GM23338 (cell line): ENCODE results near the gene STRN4. TPM values are rescaled to one million over a fixed set of nuclear protein-coding genes. Genes with fewer than 3 reads are reported as not detected.

Experiments
- ATAC-seq: fragments of 200-7000 bp; cut with Tn5 transposase; 3 replicates; pipeline ENCODE4 v1.9.1; 2020
- DNase-seq: peaks from one replicate; pipeline ENCODE4 v3.0.0-alpha.2; 2015; ENCODE audit warnings: low spot score
- H2AFZ ChIP-seq: fragments of 200-600 bp; sonication (generic); 2 replicates; pipeline ENCODE4 v1.8.0; 2016; ENCODE audit warnings: antibody characterized with exemption, mild to moderate bottlenecking, moderate library complexity
- H3F3A ChIP-seq: fragments of 200-600 bp; sonication (generic); replicated peaks from 2 replicates; pipeline ENCODE4 v1.8.0; 2017; ENCODE audit warnings: antibody characterized with exemption, mixed run types, low read depth
- H3K27ac ChIP-seq: fragments of 200-600 bp; sonication (generic); 2 replicates; pipeline ENCODE4 v1.6.1; 2016; ENCODE audit warnings: low read depth
- H3K27me3 ChIP-seq: fragments of 200-600 bp; sonication (generic); 2 replicates; pipeline ENCODE4 v1.8.0; 2016; ENCODE audit warnings: mild to moderate bottlenecking, mixed run types, moderate library complexity; ENCODE audit not compliant: insufficient read depth
- H3K36me3 ChIP-seq: fragments of 200-600 bp; sonication (generic); 2 replicates; pipeline ENCODE4 v1.8.0; 2016; ENCODE audit warnings: mild to moderate bottlenecking; ENCODE audit not compliant: insufficient read depth
- H3K4me1 ChIP-seq: fragments of 200-600 bp; sonication (generic); 2 replicates; pipeline ENCODE4 v1.8.0; 2016; ENCODE audit warnings: mild to moderate bottlenecking, moderate library complexity; ENCODE audit not compliant: insufficient read depth
- H3K4me2 ChIP-seq: fragments of 200-600 bp; sonication (generic); 2 replicates; pipeline ENCODE4 v1.7.1; 2017; ENCODE audit warnings: mixed run types
- H3K4me3 ChIP-seq: fragments of 200-600 bp; sonication (generic); 2 replicates; pipeline ENCODE4 v1.6.1; 2016; ENCODE audit warnings: mixed run types
- H3K79me2 ChIP-seq: fragments of 200-600 bp; sonication (generic); replicated peaks from 2 replicates; pipeline ENCODE4 v1.8.0; 2017; ENCODE audit warnings: mild to moderate bottlenecking; ENCODE audit not compliant: insufficient read depth
- H3K9me2 ChIP-seq: fragments of 200-600 bp; sonication (generic); 2 replicates; pipeline ENCODE4 v1.8.0; 2017; ENCODE audit not compliant: insufficient read depth
- H4K20me1 ChIP-seq: fragments of 200-600 bp; sonication (generic); replicated peaks from 2 replicates; pipeline ENCODE4 v1.8.0; 2017; ENCODE audit warnings: mild to moderate bottlenecking; ENCODE audit not compliant: insufficient read depth
- H3K27ac Mint-ChIP-seq: 2 replicates; pipeline ENCODE4 v1.8.0; 2020; ENCODE audit warnings: inconsistent platforms, mild to moderate bottlenecking, moderate library complexity, mixed read lengths
- H3K27me3 Mint-ChIP-seq: 3 replicates; pipeline ENCODE4 v1.8.0; 2022; ENCODE audit warnings: low read depth, mild to moderate bottlenecking, moderate library complexity, mixed read lengths, inconsistent platforms; ENCODE audit not compliant: insufficient read depth, poor library complexity
- H3K36me3 Mint-ChIP-seq: 3 replicates; pipeline ENCODE4 v1.8.0; 2021; ENCODE audit warnings: low read depth, mild to moderate bottlenecking, inconsistent platforms, moderate library complexity, mixed read lengths
- H3K4me1 Mint-ChIP-seq: 3 replicates; pipeline ENCODE4 v1.8.0; 2020; ENCODE audit warnings: mild to moderate bottlenecking, inconsistent platforms, mixed read lengths
- H3K4me3 Mint-ChIP-seq: 3 replicates; pipeline ENCODE4 v1.8.0; 2021; ENCODE audit warnings: moderate library complexity, mild to moderate bottlenecking, inconsistent platforms, mixed read lengths
- H3K9me3 Mint-ChIP-seq: 3 replicates; pipeline ENCODE4 v1.8.0; 2020; ENCODE audit warnings: moderate library complexity, mild to moderate bottlenecking, inconsistent platforms, mixed read lengths
- CREB1 ChIP-seq: fragments of 250-450 bp; sonication (Bioruptor Pico); IDR thresholded peaks from 2 replicates; pipeline ENCODE4 v1.5.0; 2020; ENCODE audit warnings: low read depth, mild to moderate bottlenecking, moderate library complexity
- CTCF ChIP-seq, 2 experiments: fragments of 200-600 bp in 1 of 2; sonication (generic) in 1 of 2; conservative IDR thresholded peaks; 2 replicates each; pipeline versions ENCODE4 v1.5.1 to v1.6.1; 2016 to 2017; ENCODE audit warnings: antibody characterized with exemption in 2 of 2, low read depth in 2 of 2, mild to moderate bottlenecking in 2 of 2, moderate library complexity in 1 of 2
- ETS1 ChIP-seq: IDR thresholded peaks from 2 replicates; pipeline ENCODE4 v1.6.1; 2016; ENCODE audit warnings: antibody characterized with exemption
- EZH2 ChIP-seq: fragments of 200-600 bp; sonication (generic); IDR thresholded peaks from one replicate; pipeline ENCODE4 v1.8.0; 2017; ENCODE audit warnings: antibody characterized with exemption, mild to moderate bottlenecking, low read depth; ENCODE audit not compliant: unreplicated experiment
- POLR2AphosphoS5 ChIP-seq: IDR thresholded peaks from 2 replicates; pipeline ENCODE4 v1.6.1; 2016; ENCODE audit warnings: antibody characterized with exemption, low read depth
- REST ChIP-seq: IDR thresholded peaks from one replicate; pipeline ENCODE4 v1.6.1; 2018; ENCODE audit warnings: antibody characterized with exemption; ENCODE audit not compliant: unreplicated experiment
- ZNF114 ChIP-seq: fragments of 250-450 bp; sonication (Bioruptor Pico); IDR thresholded peaks from 2 replicates; pipeline ENCODE4 v1.5.0; 2020; ENCODE audit warnings: mild to moderate bottlenecking, moderate library complexity
- ZNF462 ChIP-seq: fragments of 250-450 bp; sonication (Bioruptor Pico); IDR thresholded peaks from 2 replicates; pipeline ENCODE4 v1.5.0; 2020; ENCODE audit warnings: mild to moderate bottlenecking, moderate library complexity
- polyA plus RNA-seq: library from polyadenylated mRNA; unstranded; fragments of >200 nt; fragmentation: Nextera tagmentation; extraction: Ambion mirVana; gene quantifications from 2 replicates; pipeline ENCODE4 v1.2.1, GENCODE V29; 2016
- total RNA-seq: library from RNA; depleted of rRNA; stranded (reverse); fragments of >200 nt; shearing (Covaris generic); gene quantifications from 2 replicates; pipeline ENCODE4 v1.2.3, GENCODE V29; 2014

The STRN4 gene
- total and polyA plus RNA-seq, 2 experiments from 2014 or later, result 62.1 to 140 TPM

- TF ChIP-seq ETS1, result no peak
- peaks cover 2% of the 10 kb centered on the region; the same call in 1 of the 2 replicates for H3K4me1 ChIP-seq
- no peak overlapping the region for H2AFZ ChIP-seq
- Mint-ChIP-seq H3K4me3 (no peak overlapping the region), H3K4me1 (peaks cover 3% of the 10 kb centered on the region), H3K36me3 (no peaks in the 10 kb centered on the region), H3K9me3 (no peaks in the 10 kb centered on the region), H3K27me3 (peaks cover 8% of the 10 kb centered on the region), H3K27ac (no peak overlapping the region)
- DNase-seq, result no peak
- H4K20me1 ChIP-seq, result no peaks in the 10 kb centered on the region; the same call in 1 of the 2 replicates
- no peaks in the 10 kb centered on the region for H3K79me2 ChIP-seq
- H3K27me3 ChIP-seq, result no peaks in the 10 kb centered on the region
- ATAC-seq, result no peak
- H3K4me2 ChIP-seq, result no peak overlapping the region
- H3K36me3 ChIP-seq, result no peaks in the 10 kb centered on the region
- no peak overlapping the region for H3K4me3 ChIP-seq
- H3K9me2 ChIP-seq, result no peaks in the 10 kb centered on the region
- no peak overlapping the region for H3K27ac ChIP-seq
- no peaks in the 10 kb centered on the region; the same call in 1 of the 2 replicates for H3F3A ChIP-seq
Observed at GRCh38 chr19:46764817-46765291, 18.6 kb upstream of the STRN4 start.

- H3K36me3 ChIP-seq, result no peaks in the 10 kb centered on the region; the same call in 1 of the 2 replicates
- peaks cover 11% of the 10 kb centered on the region for H3K36me3 Mint-ChIP-seq
- no peaks in the 10 kb centered on the region; the same call in none of the 2 replicates for H4K20me1 ChIP-seq
- H3K9me3 Mint-ChIP-seq, result no peaks in the 10 kb centered on the region; the same call in 2 of the 3 replicates
- H3K4me3 Mint-ChIP-seq, result no peak overlapping the region
- no peak overlapping the region for H3K27ac ChIP-seq
- H3K27me3 Mint-ChIP-seq, result peaks cover 8% of the 10 kb centered on the region
- no peaks in the 10 kb centered on the region; the same call in 1 of the 2 replicates for H3F3A ChIP-seq
- DNase-seq (no peak), ATAC-seq (no peak)
- H3K9me2 ChIP-seq, result no peaks in the 10 kb centered on the region
- H3K4me2 ChIP-seq, result no peak overlapping the region
- no peaks in the 10 kb centered on the region for H3K79me2 ChIP-seq
- no peak overlapping the region for H3K4me3 ChIP-seq
- H3K4me1 ChIP-seq, result peaks cover 5% of the 10 kb centered on the region; the same call in 1 of the 2 replicates
- H3K4me1 Mint-ChIP-seq, result peaks cover 11% of the 10 kb centered on the region
- no peak overlapping the region for H2AFZ ChIP-seq
- H3K27ac Mint-ChIP-seq, result no peak overlapping the region
- H3K27me3 ChIP-seq, result no peaks in the 10 kb centered on the region
- TF ChIP-seq REST (no peak), CREB1 (no peak), CTCF (conservative IDR thresholded peaks at IDR 0.05; ENCODE audit: low read depth in 2 of 2) (no peak), EZH2 (no peak), POLR2AphosphoS5 (no peak), ZNF114 (no peak), ZNF462 (CRISPR knock-in tag) (no peak)
Observed at GRCh38 chr19:46762245-46762890, 16.1 kb upstream of the STRN4 start.
